HCT116 (cell line): ENCODE data around the gene TAF6. TPM values are rescaled to one million over a fixed set of nuclear protein-coding genes. Genes with fewer than 3 reads are reported as not detected.

Experiments
- ATAC-seq: fragments of 200-7000 bp; cut with Tn5 transposase; 2 replicates; pipeline ENCODE4 v1.9.1; 2020; ENCODE audit warnings: mild to moderate bottlenecking, moderate library complexity
- BruUV-seq: library from RNA; stranded (reverse); fragments of 400-500 nt; replicated peaks from 2 replicates; lab custom pipeline; 2021; lab: Mats Ljungman, UMichigan
- CTCF ChIA-PET: fragments of 300-600 bp; sonication (Branson Sonifier 250); formaldehyde crosslinking; loops from one replicate; lab custom pipeline; 2021; ENCODE audit warnings: antibody characterized with exemption; lab: Charles Lee
- POLR2A ChIA-PET: fragments of 300-600, 350-600 bp; sonication (Branson Sonifier 250); formaldehyde crosslinking; loops from one replicate; lab custom pipeline; 2021; ENCODE audit warnings: antibody characterized with exemption; lab: Charles Lee
- RAD21 ChIA-PET, 2 experiments: fragments of 300-600 bp; sonication (Branson Sonifier 250); formaldehyde crosslinking; loops; one replicate each; lab custom pipeline; 2023; ENCODE audit warnings: low total read pairs in 2 of 2; ENCODE audit not compliant: uncharacterized antibody in 2 of 2, unreplicated experiment in 2 of 2, low non-redundant PET in 1 of 2; lab: Charles Lee
- DNase-seq: peaks from one replicate; pipeline ENCODE4 v3.0.0-alpha.2; 2010; ENCODE audit warnings: low read depth, low spot score
- H2AFZ ChIP-seq: fragments of 200-600 bp; shearing (Covaris generic), sonication (generic); 2 replicates; pipeline ENCODE4 v1.6.1; 2017; ENCODE audit warnings: low read depth, mixed run types, mixed read lengths, antibody characterized with exemption, low read length; ENCODE audit not compliant: poor library complexity, severe bottlenecking
- H3K27ac ChIP-seq: 2 replicates; pipeline ENCODE4 v1.5.1; 2012; ENCODE audit warnings: low read depth, low read length
- H3K27me3 ChIP-seq: fragments of 200-600 bp; sonication (generic); 2 replicates; pipeline ENCODE4 v1.6.1; 2016; ENCODE audit warnings: mixed run types, low read length, mixed read lengths; ENCODE audit not compliant: insufficient read depth
- H3K36me3 ChIP-seq, 2 experiments: fragments of 200-500 bp in 1 of 2; fragments of 200-600 bp in 1 of 2; sonication (Bioruptor generic) in 1 of 2; sonication (generic) in 1 of 2; 2 replicates each; pipeline versions ENCODE4 v1.5.1 to v1.6.1; 2014 to 2016; ENCODE audit warnings: low read length in 2 of 2, inconsistent platforms in 1 of 2, mixed read lengths in 1 of 2, mixed run types in 1 of 2; ENCODE audit not compliant: insufficient read depth in 2 of 2, control insufficient read depth in 1 of 2
- H3K4me1 ChIP-seq, 2 experiments: fragments of 200-600 bp in 1 of 2; sonication (generic) in 1 of 2; 2 replicates each; pipeline versions ENCODE4 v1.5.1 to v1.6.1; 2012 to 2017; ENCODE audit warnings: low read length in 2 of 2, inconsistent platforms in 1 of 2, mild to moderate bottlenecking in 1 of 2, mixed read lengths in 1 of 2, mixed run types in 1 of 2, moderate library complexity in 1 of 2; ENCODE audit not compliant: insufficient read depth in 2 of 2, control insufficient read depth in 1 of 2
- H3K4me2 ChIP-seq: fragments of 200-600 bp; sonication (generic); 2 replicates; pipeline ENCODE4 v1.6.1; 2017; ENCODE audit warnings: mixed run types, low read length, mixed read lengths
- H3K4me3 ChIP-seq, 2 experiments: fragments of 200-600 bp in 1 of 2; sonication (generic) in 1 of 2; replicated peaks in 1 of 2; 2 replicates each; pipeline ENCODE4 v1.5.1; 2011 to 2016; ENCODE audit warnings: low read length in 2 of 2, control low read depth in 1 of 2, low read depth in 1 of 2, mild to moderate bottlenecking in 1 of 2, mixed read lengths in 1 of 2, mixed run types in 1 of 2
- H3K79me2 ChIP-seq: fragments of 200-600 bp; sonication (generic); 2 replicates; pipeline ENCODE4 v1.6.1; 2017; ENCODE audit warnings: mild to moderate bottlenecking, mixed run types, low read length, moderate library complexity, mixed read lengths; ENCODE audit not compliant: insufficient read depth
- H3K9ac ChIP-seq: fragments of 200-600 bp; sonication (generic); 2 replicates; pipeline ENCODE4 v1.6.1; 2016; ENCODE audit warnings: low read length, mixed read lengths
- H3K9me2 ChIP-seq: fragments of 200-600 bp; sonication (generic), shearing (Covaris generic); 2 replicates; pipeline ENCODE4 v1.6.1; 2017; ENCODE audit warnings: mixed run types, mild to moderate bottlenecking, moderate library complexity; ENCODE audit not compliant: insufficient read depth
- H3K9me3 ChIP-seq, 2 experiments: fragments of 200-500 bp in 1 of 2; fragments of 200-600 bp in 1 of 2; sonication (Bioruptor generic) in 1 of 2; sonication (generic) in 1 of 2; 2 replicates each; pipeline ENCODE4 v1.6.1; 2014 to 2017; ENCODE audit warnings: low read length in 2 of 2, mixed read lengths in 2 of 2, inconsistent platforms in 1 of 2, low read depth in 1 of 2, mild to moderate bottlenecking in 1 of 2, mixed run types in 1 of 2, moderate library complexity in 1 of 2; ENCODE audit not compliant: control insufficient read depth in 1 of 2, insufficient read depth in 1 of 2
- H4K20me1 ChIP-seq: fragments of 200-600 bp; sonication (generic), shearing (Covaris generic); 2 replicates; pipeline ENCODE4 v1.6.1; 2017; ENCODE audit warnings: mixed run types, mild to moderate bottlenecking, moderate library complexity; ENCODE audit not compliant: insufficient read depth
- CEBPB ChIP-seq: IDR thresholded peaks from 2 replicates; pipeline ENCODE4 v1.6.1; 2012; ENCODE audit warnings: low read depth
- FOSL1 ChIP-seq: IDR thresholded peaks from 2 replicates; pipeline ENCODE4 v1.6.1; 2012; ENCODE audit warnings: low read depth
- JUND ChIP-seq: IDR thresholded peaks from 2 replicates; pipeline ENCODE4 v1.6.1; 2012
- SIN3A ChIP-seq: IDR thresholded peaks from 2 replicates; pipeline ENCODE4 v1.6.1; 2012; ENCODE audit warnings: low read depth
- SP1 ChIP-seq: IDR thresholded peaks from 2 replicates; pipeline ENCODE4 v1.6.1; 2012; ENCODE audit warnings: low read depth
- SRF ChIP-seq: IDR thresholded peaks from 2 replicates; pipeline ENCODE4 v1.6.1; 2012; ENCODE audit warnings: low read depth
- ZNF274 ChIP-seq: fragments of 200-500 bp; sonication (Bioruptor generic); IDR thresholded peaks from 2 replicates; pipeline ENCODE4 v1.6.1; 2014; ENCODE audit warnings: mild to moderate bottlenecking, low read depth, low read length, inconsistent platforms
- intact Hi-C: fragments of 100-400 bp; cut with micrococcal nuclease; formaldehyde crosslinking; loops from 2 replicates; pipeline ENCODE4 v1.10.0; 2022
- total RNA-seq: library from RNA; stranded (reverse); gene quantifications from one replicate; pipeline ENCODE4 v1.2.1, GENCODE V29; 2021; ENCODE audit not compliant: unreplicated experiment
- TF ChIP-seq, protein P1 (sequence below): IDR thresholded peaks from 2 replicates; pipeline ENCODE4 v1.6.1; 2011; ENCODE audit warnings: mild to moderate bottlenecking, low read length, moderate library complexity; ENCODE audit not compliant: insufficient replicate concordance; ENCODE audit errors: extremely low read depth
- TF ChIP-seq, protein P2 (sequence below), 3 experiments: fragments of 200-600 bp in 1 of 3; sonication (generic) in 1 of 3; IDR thresholded peaks in 2 of 3; conservative IDR thresholded peaks in 1 of 3; 2 replicates each; pipeline ENCODE4 v1.5.1; 2012 to 2017; ENCODE audit warnings: low read depth in 2 of 3, low read length in 2 of 3, antibody characterized with exemption in 1 of 3, borderline replicate concordance in 1 of 3, control low read depth in 1 of 3, mild to moderate bottlenecking in 1 of 3, mixed read lengths in 1 of 3, mixed run types in 1 of 3, moderate library complexity in 1 of 3; ENCODE audit not compliant: insufficient read depth in 1 of 3
- TF ChIP-seq, protein P3 (sequence below): IDR thresholded peaks from 2 replicates; pipeline ENCODE4 v1.6.1; 2012
- TF ChIP-seq, protein P4 (sequence below): IDR thresholded peaks from 2 replicates; pipeline ENCODE4 v1.6.1; 2012; ENCODE audit warnings: low read depth
- TF ChIP-seq, protein P5 (sequence below): IDR thresholded peaks from 2 replicates; pipeline ENCODE4 v1.6.1; 2012

TAF6 gene
- total RNA-seq, 1 experiment from 2014 or later = 67.4 TPM

DNA sequence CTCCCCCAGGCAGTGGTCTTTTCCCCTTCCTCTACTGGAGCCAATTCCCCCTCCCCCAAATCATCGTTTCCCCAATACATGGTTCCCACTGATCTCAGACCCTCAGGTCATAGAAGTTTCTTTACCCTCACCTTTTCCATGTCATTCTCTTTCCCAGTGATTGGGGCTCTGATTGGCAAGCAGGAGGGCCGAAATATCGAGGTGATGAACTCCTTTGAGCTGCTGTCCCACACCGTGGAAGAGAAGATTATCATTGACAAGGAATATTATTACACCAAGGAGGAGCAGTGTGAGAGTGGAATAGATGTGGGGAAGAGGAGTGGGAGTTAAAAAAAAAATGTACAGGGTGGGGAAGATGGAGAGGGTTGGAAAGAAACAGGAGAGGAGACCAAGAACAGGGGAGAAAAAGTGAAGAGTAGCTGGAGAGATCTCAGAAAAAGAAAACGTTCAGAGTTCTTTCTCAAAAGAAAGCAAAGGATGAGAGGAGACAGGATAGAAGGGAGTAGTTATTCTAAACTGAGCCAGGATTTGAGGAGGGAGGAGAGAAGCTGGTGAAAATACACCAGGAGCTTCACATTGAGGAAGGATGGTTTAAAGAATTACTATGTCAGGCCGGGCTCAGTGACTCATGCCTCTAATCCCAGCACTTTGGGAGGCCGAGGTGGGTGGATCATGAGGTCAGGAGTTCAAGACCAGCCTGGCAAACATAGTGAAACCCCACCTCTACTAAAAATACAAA lies 29.5 kb downstream of the TAF6 start:
- peaks cover 30% of the 10 kb centered on the region for H3K79me2 ChIP-seq
- no peak for DNase-seq

More for the DNA sequence above, 29.5 kb downstream of the TAF6 start:
- H3K36me3 ChIP-seq = peaks cover 22 to 41% of the 10 kb centered on the region in 2 experiments; a peak in 3 of 4 replicates
- no peak overlapping the region for H2AFZ ChIP-seq
- no peaks in the 10 kb centered on the region for H3K27me3 ChIP-seq
- peak overlapping the region; percentile 90 for H3K27ac ChIP-seq
- intact Hi-C loops = loop anchor here (1.0 kb wide), 1 partner anchor 11 kb away; no protein-coding TSS in a partner anchor
- CTCF ChIA-PET = interaction anchor here (1.5 kb wide), 1 partner anchor 12 kb away, joined by 4 read pairs; the partner anchor contains the start of genes AP4M1 and MCM7
- peak overlapping the region; percentile 94 for H3K9ac ChIP-seq
- peaks cover 11% of the 10 kb centered on the region for H4K20me1 ChIP-seq
- BruUV-seq = no TSS peak
- H3K4me1 ChIP-seq = peaks cover 8 to 38% of the 10 kb centered on the region in 2 experiments
- H3K4me3 ChIP-seq = peak overlapping the region; percentile 91 to 93
- RAD21 ChIA-PET = no interaction called here
- H3K9me2 ChIP-seq = no peaks in the 10 kb centered on the region
- POLR2A ChIA-PET = interaction anchor here (0.5 to 2.3 kb wide), 4 partner anchors 11 to 714 kb away, joined by 3 to 11 read pairs (median 6); partner anchors contain the start of genes AP4M1 and MCM7
- peak overlapping the region; percentile 83 for H3K4me2 ChIP-seq
- no peaks in the 10 kb centered on the region for H3K9me3 ChIP-seq
- TF ChIP-seq SP1 (no peak), ZNF274 (no peak), FOSL1 (no peak), CEBPB (no peak), SRF (no peak), JUND (no peak), SIN3A (no peak)
- TF ChIP-seq, protein P1, sequence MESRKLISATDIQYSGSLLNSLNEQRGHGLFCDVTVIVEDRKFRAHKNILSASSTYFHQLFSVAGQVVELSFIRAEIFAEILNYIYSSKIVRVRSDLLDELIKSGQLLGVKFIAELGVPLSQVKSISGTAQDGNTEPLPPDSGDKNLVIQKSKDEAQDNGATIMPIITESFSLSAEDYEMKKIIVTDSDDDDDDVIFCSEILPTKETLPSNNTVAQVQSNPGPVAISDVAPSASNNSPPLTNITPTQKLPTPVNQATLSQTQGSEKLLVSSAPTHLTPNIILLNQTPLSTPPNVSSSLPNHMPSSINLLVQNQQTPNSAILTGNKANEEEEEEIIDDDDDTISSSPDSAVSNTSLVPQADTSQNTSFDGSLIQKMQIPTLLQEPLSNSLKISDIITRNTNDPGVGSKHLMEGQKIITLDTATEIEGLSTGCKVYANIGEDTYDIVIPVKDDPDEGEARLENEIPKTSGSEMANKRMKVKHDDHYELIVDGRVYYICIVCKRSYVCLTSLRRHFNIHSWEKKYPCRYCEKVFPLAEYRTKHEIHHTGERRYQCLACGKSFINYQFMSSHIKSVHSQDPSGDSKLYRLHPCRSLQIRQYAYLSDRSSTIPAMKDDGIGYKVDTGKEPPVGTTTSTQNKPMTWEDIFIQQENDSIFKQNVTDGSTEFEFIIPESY = no peak
- TF ChIP-seq, protein P2, sequence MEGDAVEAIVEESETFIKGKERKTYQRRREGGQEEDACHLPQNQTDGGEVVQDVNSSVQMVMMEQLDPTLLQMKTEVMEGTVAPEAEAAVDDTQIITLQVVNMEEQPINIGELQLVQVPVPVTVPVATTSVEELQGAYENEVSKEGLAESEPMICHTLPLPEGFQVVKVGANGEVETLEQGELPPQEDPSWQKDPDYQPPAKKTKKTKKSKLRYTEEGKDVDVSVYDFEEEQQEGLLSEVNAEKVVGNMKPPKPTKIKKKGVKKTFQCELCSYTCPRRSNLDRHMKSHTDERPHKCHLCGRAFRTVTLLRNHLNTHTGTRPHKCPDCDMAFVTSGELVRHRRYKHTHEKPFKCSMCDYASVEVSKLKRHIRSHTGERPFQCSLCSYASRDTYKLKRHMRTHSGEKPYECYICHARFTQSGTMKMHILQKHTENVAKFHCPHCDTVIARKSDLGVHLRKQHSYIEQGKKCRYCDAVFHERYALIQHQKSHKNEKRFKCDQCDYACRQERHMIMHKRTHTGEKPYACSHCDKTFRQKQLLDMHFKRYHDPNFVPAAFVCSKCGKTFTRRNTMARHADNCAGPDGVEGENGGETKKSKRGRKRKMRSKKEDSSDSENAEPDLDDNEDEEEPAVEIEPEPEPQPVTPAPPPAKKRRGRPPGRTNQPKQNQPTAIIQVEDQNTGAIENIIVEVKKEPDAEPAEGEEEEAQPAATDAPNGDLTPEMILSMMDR (IDR thresholded peaks at IDR 0.05 in 2 of 3, conservative IDR thresholded peaks at IDR 0.05 in 1 of 3; ENCODE audit: borderline replicate concordance in 1 of 3, insufficient read depth in 1 of 3, low read depth in 2 of 3, low read length in 2 of 3) = no peak
- TF ChIP-seq, protein P3, sequence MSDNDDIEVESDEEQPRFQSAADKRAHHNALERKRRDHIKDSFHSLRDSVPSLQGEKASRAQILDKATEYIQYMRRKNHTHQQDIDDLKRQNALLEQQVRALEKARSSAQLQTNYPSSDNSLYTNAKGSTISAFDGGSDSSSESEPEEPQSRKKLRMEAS = no peak
- TF ChIP-seq, protein P4, sequence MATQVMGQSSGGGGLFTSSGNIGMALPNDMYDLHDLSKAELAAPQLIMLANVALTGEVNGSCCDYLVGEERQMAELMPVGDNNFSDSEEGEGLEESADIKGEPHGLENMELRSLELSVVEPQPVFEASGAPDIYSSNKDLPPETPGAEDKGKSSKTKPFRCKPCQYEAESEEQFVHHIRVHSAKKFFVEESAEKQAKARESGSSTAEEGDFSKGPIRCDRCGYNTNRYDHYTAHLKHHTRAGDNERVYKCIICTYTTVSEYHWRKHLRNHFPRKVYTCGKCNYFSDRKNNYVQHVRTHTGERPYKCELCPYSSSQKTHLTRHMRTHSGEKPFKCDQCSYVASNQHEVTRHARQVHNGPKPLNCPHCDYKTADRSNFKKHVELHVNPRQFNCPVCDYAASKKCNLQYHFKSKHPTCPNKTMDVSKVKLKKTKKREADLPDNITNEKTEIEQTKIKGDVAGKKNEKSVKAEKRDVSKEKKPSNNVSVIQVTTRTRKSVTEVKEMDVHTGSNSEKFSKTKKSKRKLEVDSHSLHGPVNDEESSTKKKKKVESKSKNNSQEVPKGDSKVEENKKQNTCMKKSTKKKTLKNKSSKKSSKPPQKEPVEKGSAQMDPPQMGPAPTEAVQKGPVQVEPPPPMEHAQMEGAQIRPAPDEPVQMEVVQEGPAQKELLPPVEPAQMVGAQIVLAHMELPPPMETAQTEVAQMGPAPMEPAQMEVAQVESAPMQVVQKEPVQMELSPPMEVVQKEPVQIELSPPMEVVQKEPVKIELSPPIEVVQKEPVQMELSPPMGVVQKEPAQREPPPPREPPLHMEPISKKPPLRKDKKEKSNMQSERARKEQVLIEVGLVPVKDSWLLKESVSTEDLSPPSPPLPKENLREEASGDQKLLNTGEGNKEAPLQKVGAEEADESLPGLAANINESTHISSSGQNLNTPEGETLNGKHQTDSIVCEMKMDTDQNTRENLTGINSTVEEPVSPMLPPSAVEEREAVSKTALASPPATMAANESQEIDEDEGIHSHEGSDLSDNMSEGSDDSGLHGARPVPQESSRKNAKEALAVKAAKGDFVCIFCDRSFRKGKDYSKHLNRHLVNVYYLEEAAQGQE = no peak
- TF ChIP-seq, protein P5, sequence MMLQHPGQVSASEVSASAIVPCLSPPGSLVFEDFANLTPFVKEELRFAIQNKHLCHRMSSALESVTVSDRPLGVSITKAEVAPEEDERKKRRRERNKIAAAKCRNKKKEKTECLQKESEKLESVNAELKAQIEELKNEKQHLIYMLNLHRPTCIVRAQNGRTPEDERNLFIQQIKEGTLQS = no peak
- ATAC-seq = no peak
